Right cardiac atrium (tissue), 5 donors: ENCODE measurements around the gene SSBP4. TPM values are rescaled to one million over a fixed set of nuclear protein-coding genes. Genes with fewer than 3 reads are reported as not detected.

ENCODE experiments used
- ATAC-seq, 2 donors: fragments of 200-7000 bp; cut with Tn5 transposase; one replicate each; pipeline versions ENCODE4 v1.8.0 to v1.9.1; 2020; ENCODE audit warnings: moderate library complexity in 2 of 2, mild to moderate bottlenecking in 1 of 2
- DNase-seq, 3 donors: peaks; one replicate each; pipeline ENCODE4 v3.0.0-alpha.2; 2020
- H3K27ac ChIP-seq: one replicate; pipeline ENCODE4 v1.5.1; 2013; ENCODE audit warnings: mild to moderate bottlenecking, low read length, control low read depth, moderate library complexity
- H3K27me3 ChIP-seq: one replicate; pipeline ENCODE4 v1.6.1; 2013; ENCODE audit not compliant: control insufficient read depth, insufficient read depth
- H3K4me1 ChIP-seq: one replicate; pipeline ENCODE4 v1.6.1; 2013; ENCODE audit warnings: low read length; ENCODE audit not compliant: control insufficient read depth, insufficient read depth
- H3K4me3 ChIP-seq: one replicate; pipeline ENCODE4 v1.5.1; 2013; ENCODE audit warnings: low read length, control low read depth
- H3K9me3 ChIP-seq: one replicate; pipeline ENCODE4 v1.6.1; 2013; ENCODE audit warnings: low read length; ENCODE audit not compliant: control insufficient read depth
- WGBS: extraction: QIAGEN DNeasy Blood & Tissue Kit; methylation state at CpG from one replicate; pipeline ENCODE4 v1.1.7; 2013; 5-methylcytosine and 5-hydroxymethylcytosine counted together
- intact Hi-C, 4 donors: fragments of 100-400 bp; cut with DNase I; formaldehyde crosslinking; loops; one replicate each; pipeline versions ENCODE4 v1.11.0 to v1.14.0; 2022 to 2023
- polyA plus RNA-seq: library from polyadenylated mRNA; stranded (reverse); fragments of 200-250 nt; gene quantifications from one replicate; pipeline ENCODE4 v1.2.3, GENCODE V29; 2013
- total RNA-seq, 4 donors: library from RNA; stranded (reverse); fragmentation: NEBNext Ultra II Directional; extraction: Animal tissue kit (Norgen Biotek cat#: 25700); gene quantifications; one replicate each; pipeline ENCODE4 v1.2.1, GENCODE V29; 2021
- donor health status: healthy with polysubstance abuse.
- donor health status: DM: no; HTN: yes; CAD: no.
- donor health status: DM: no; HTN: no; CAD: no.
- donor health status: DM: no; HTN: yes; CAD: no; lungs with severe emphysema.
- donor health status: DM: yes; HTN: yes; CAD: no.

Gene SSBP4
- total and polyA plus RNA-seq, 5 donors: 32.7 to 40.0 (median 36.9) TPM

DNA sequence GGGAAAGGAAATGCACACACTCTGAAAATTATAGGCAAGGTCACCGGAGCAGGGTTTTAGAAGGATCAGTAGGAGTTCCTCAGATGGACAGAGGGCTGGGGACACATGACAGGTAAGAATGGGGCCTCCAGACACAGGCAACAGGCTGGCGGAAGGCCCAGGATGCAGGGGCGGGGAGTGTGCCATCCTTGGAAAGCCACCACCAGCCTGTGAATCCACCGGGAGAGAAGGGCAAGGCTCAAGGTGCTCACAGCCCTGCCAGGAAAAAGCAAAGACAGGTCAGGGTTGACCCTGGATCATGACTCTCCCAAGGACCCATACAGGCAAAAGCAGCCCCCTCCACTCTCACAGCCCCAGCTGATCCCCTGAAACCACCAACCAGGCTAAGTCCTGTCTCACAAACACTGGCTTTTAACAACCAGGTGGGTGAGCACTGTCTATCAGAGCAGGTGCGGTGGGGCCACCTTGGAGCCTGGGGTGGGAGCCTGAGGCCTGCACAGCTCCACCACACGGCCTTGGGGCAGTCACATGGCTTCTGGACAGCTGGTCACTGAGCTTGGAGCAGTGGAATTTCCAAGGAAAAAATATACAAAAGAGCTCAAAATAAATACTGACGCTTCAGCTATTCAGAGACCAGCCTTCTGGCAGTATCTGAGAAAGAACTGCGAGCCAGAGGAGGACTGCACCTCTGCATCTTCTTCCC, 54.0 kb downstream of the SSBP4 start:
- 78% methylated on average over 8 of the region's 8 CpGs for WGBS
- Histone ChIP-seq H3K27ac (no peak overlapping the region), H3K4me3 (no peak overlapping the region), H3K4me1 (peaks cover 16% of the 10 kb centered on the region), H3K27me3 (no peaks in the 10 kb centered on the region), H3K9me3 (no peaks in the 10 kb centered on the region)
- DNase-seq (peak in 1 of 3 donors; percentile 45), ATAC-seq (no peak)
- intact Hi-C loops: loop anchor here in 2 of 4 donors (5.0 to 10.0 kb wide), 2 partner anchors 49 to 92 kb away; partner anchors contain the start of gene ELL (in 1 of the 2)

DNA sequence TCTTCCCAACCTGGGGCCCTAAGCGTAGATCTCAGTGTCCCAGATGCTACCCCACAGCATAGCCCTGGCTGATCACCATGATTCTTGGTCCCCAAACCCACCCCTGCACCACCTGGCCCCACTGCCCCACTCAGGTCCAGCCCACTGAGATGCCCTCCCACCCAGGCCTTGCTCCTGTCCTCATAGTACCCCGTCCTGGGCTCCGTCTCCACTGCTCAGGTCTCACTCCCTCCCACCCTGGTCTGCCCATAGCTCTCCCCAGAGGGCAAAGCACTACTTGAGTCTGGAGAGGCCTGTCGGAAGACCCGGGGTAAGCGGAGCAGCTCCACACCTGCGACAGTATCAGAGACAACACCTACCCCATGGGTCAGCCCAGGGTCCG, 54.5 kb downstream of the SSBP4 start:
- ATAC-seq (peak in 1 of 2 donors; percentile 2), DNase-seq (no peak)
- H3K27me3 ChIP-seq: no peaks in the 10 kb centered on the region
- 92% methylated on average over 8 of the region's 8 CpGs for WGBS
- H3K4me1 ChIP-seq: peaks cover 16% of the 10 kb centered on the region
- intact Hi-C loops: loop anchor here in 2 of 4 donors (5.0 to 10.0 kb wide), 2 partner anchors 49 to 91 kb away; partner anchors contain the start of gene ELL (in 1 of the 2)
- no peaks in the 10 kb centered on the region for H3K9me3 ChIP-seq
- H3K4me3 ChIP-seq: no peak overlapping the region
- H3K27ac ChIP-seq: no peak overlapping the region

DNA sequence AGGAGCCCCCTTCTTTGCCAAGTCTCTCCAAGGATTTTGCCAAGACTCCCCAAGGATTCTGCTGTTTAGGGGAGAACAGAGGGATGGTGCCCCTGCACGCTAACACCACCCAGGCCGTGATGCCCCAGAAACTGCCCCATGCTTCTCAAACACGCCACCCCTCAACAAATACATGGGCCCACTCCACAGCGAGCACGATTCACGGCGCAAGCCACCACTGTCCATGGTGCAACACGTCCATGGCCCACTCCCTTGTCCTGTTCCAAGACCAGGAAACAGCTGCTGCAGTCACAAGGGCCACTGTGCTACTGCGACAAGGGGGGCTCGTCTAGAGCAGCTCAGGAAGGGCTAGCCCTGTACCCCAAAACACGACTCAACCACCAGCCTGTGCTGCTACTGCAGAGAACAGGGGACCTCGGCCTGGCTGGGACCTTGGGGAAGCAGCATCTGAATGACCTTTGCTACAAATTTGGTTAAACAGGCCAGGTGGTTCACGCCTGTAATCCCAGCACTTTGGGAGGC, 55.2 kb downstream of the SSBP4 start:
- 92% methylated on average over 13 of the region's 13 CpGs for WGBS
- ATAC-seq (no peak), DNase-seq (peak in 1 of 3 donors; percentile 37)
- H3K4me3 ChIP-seq: no peak overlapping the region
- H3K27ac ChIP-seq: no peak overlapping the region
- H3K27me3 ChIP-seq: no peaks in the 10 kb centered on the region
- H3K9me3 ChIP-seq: no peaks in the 10 kb centered on the region
- H3K4me1 ChIP-seq: peaks cover 18% of the 10 kb centered on the region
- intact Hi-C loops: loop anchor here in 2 of 4 donors (5.0 to 10.0 kb wide), 2 partner anchors 48 to 90 kb away; partner anchors contain the start of gene ELL (in 1 of the 2)

DNA sequence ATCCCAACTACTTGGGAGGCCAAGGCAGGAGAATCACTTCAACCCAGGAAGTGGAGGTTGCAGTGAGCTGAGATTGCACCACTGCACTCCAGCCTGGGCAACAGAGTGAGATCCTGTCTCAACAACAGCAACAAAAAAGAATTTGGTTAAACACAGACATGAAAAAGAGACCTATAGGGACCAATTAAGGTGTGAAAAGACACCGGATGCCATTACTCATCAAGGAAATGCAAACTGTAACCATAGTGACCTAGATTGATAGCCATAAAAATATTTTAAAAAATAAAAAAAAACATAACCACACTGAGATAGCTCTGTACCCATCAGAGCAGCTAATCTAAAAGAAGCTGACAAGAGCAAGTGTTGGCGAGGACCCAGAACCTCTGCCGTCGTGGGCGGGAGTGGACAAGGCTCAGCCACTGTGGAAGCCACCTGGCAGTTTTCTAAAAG, 55.8 kb downstream of the SSBP4 start:
- WGBS: 55% methylated on average over 5 of the region's 5 CpGs
- DNase-seq (peak in 1 of 3 donors; percentile 56), ATAC-seq (no peak)
- H3K4me3 ChIP-seq: no peak overlapping the region
- H3K9me3 ChIP-seq: no peaks in the 10 kb centered on the region
- no peaks in the 10 kb centered on the region for H3K27me3 ChIP-seq
- intact Hi-C loops: loop anchor here in 1 of 4 donors (10.0 kb wide), 1 partner anchor 90 kb away; no protein-coding TSS in a partner anchor
- H3K4me1 ChIP-seq: peaks cover 22% of the 10 kb centered on the region
- H3K27ac ChIP-seq: no peak overlapping the region

DNA sequence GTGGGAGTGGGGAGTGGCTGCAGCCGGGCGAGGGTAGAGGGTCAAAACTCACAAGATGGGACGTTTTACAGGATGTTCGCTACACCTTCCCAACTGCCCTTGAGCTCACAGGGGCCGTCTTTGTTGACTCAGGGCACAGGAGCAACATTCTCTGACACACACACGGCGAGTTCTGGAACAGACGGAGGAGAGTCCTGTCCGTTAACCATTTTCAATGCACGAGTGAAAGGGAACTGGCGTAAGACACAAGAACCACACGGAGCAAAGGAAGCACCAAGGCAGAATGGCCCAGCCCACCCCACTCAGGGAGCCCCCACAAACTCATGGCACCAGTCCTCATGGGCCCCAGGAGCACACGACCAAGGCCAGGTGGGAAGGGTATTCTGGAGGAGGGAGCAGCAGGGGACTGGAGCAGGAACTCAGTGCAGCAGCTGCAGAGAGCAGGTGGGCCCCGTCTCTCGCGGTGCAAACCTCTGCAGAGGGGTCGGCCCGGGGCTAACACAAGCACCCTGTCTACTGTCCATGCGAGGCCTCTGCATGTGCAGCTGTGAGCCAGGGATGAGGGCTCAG, 56.6 kb downstream of the SSBP4 start:
- peak in 1 of 3 donors; percentile 49 for DNase-seq
- Histone ChIP-seq H3K27ac (no peak overlapping the region), H3K9me3 (no peaks in the 10 kb centered on the region), H3K27me3 (no peaks in the 10 kb centered on the region), H3K4me1 (peaks cover 27% of the 10 kb centered on the region), H3K4me3 (no peak overlapping the region)
- intact Hi-C loops: loop anchor here in 1 of 4 donors (10.0 kb wide), 1 partner anchor 89 kb away; no protein-coding TSS in a partner anchor
- 80% methylated on average over 19 of the region's 19 CpGs for WGBS
- ATAC-seq: no peak

DNA sequence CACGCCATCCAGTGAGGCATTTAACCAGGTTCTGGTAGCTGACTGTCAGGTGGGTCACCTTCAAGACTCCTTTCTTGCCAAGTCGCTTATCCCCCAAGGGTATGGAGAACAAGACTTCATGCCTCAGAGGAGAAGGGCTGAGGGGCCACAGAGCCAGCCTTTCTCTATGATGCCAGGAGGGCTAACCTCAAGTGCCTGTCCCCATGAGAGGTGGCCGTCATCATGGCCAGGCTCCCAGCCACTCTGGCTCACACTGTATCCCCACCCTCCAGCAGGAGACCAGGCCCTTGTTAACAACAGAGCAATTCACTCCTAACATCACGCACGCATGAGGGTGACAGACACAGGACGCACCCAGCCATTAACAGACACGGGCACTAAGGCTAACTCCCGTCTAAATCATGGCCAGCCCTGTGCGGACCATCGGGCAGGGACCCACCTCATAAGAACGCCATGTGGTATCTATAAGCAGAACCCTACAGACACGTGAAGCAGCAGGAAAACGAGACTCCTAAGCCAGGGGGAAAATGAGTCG, 57.4 kb downstream of the SSBP4 start:
- Histone ChIP-seq H3K9me3 (no peaks in the 10 kb centered on the region), H3K27ac (no peak overlapping the region), H3K4me3 (no peak overlapping the region), H3K4me1 (peaks cover 27% of the 10 kb centered on the region), H3K27me3 (no peaks in the 10 kb centered on the region)
- ATAC-seq: peak in 1 of 2 donors; percentile 2
- DNase-seq: peak in 2 of 3 donors; percentile 46 to 62
- intact Hi-C loops: loop anchor here in 1 of 4 donors (10.0 kb wide), 1 partner anchor 88 kb away; no protein-coding TSS in a partner anchor
- WGBS: 77% methylated on average over 14 of the region's 14 CpGs

DNA sequence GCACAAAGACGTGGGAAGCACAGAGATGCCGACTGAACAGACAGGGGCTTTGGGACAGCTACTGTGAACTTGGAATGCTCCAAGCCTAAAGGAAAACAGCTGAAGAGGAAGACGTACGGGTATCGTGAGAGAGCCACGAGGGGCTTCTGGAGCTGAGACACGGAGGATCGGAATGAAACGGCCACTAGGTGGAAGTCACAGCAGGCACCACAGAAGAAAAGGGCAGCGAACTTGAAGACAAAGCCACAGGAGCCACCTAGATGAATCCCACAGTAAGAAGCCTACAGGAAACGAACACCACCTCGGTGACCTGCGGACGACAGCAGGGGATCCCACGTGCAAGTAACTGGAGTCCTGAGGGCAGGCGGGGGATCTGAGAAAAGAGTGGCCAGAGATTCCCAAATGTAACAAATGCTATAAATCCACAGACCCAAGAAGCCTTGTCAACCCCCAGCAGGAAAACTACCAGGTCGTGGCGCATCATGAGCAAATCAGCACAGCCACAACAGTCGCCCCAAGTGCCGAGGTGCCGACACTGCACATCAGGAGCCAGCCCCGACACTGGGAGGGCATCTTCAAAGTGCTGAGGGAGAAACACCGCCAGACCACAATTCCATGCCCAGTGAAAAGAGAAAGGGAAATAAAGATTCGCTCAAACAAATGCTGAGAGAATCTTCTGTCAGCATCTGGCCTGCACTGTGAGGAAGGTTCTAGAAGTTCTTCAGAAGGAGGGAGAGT, 58.0 kb downstream of the SSBP4 start:
- ATAC-seq (no peak), DNase-seq (peak in 1 of 3 donors; percentile 46)
- no peaks in the 10 kb centered on the region for H3K27me3 ChIP-seq
- H3K4me1 ChIP-seq: peaks cover 27% of the 10 kb centered on the region
- intact Hi-C loops: loop anchor here in 1 of 4 donors (10.0 kb wide), 1 partner anchor 88 kb away; no protein-coding TSS in a partner anchor
- no peak overlapping the region for H3K4me3 ChIP-seq
- no peak overlapping the region for H3K27ac ChIP-seq
- 76% methylated on average over 24 of the region's 24 CpGs for WGBS
- no peaks in the 10 kb centered on the region for H3K9me3 ChIP-seq

DNA sequence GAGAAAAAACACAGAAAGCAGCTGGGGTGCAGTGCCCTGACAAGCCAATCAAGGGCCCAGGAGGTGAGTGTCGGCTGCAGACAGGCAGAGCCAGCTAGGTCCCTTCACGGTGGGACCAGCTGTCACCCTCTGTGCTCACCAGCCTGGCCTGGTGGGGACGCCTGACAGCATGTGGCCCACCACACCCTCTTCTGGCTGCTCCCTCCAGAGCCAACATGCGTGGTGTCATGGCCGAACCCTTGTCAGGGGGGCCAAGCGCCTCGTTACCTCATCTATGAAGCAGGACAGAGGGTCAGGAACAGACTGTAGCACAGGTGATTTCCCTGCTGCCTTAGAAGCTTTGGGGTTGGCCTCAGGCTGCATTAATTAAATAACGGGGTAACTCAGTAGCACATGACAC, 58.8 kb downstream of the SSBP4 start:
- no peaks in the 10 kb centered on the region for H3K9me3 ChIP-seq
- H3K27ac ChIP-seq: no peak overlapping the region
- H3K4me1 ChIP-seq: peaks cover 27% of the 10 kb centered on the region
- no peak overlapping the region for H3K4me3 ChIP-seq
- no peaks in the 10 kb centered on the region for H3K27me3 ChIP-seq
- no peak for ATAC-seq
- no peak for DNase-seq
- intact Hi-C loops: loop anchor here in 1 of 4 donors (10.0 kb wide), 1 partner anchor 87 kb away; no protein-coding TSS in a partner anchor
- 85% methylated on average over 8 of the region's 8 CpGs for WGBS

DNA sequence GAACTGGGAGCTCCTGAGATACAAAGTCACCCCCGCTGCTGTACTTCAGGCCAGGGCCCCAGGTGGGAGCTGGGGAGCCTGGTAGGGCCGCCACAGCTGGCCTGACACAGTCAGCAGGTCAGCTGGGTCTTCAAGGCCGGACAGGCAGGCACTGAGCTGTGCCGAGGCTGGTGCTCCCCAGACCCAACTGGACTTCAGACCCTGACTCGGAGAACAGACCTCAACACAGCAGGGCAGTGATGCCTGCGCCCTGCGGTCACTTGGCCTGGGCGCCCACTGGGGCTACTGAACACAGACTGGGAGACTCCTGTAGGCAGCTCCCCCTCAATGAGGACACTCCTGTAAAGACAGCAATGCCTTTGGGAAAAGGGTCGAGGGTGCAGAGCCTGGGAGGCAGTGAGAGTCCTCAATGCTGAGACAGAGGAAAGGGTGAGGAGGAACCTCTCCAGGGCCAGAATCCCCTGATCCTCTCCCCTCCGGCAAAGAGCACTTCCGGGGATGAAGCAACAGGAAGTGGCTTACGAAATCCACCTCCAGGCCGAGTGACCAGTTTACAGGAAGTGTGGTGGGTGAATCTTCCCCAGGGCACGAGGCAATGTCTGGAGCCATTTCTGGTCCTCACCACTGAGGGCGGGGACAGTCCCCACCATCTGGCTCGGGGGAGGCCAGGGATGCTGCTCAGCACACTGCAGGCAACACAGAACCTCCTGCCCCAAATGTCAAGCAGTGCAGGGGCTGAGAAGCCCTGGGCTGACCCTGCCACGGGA, 59.5 kb downstream of the SSBP4 start:
- WGBS: 58% methylated on average over 17 of the region's 17 CpGs
- Histone ChIP-seq H3K4me1 (peaks cover 33% of the 10 kb centered on the region), H3K9me3 (no peaks in the 10 kb centered on the region), H3K27ac (peak overlapping the region; percentile 16), H3K27me3 (no peaks in the 10 kb centered on the region), H3K4me3 (no peak overlapping the region)
- DNase-seq (peak; percentile 84 to 86 (median 86)), ATAC-seq (peak; percentile 70 to 77)
- intact Hi-C loops: loop anchor here in 1 of 4 donors (10.0 kb wide), 1 partner anchor 86 kb away; no protein-coding TSS in a partner anchor
